HG03432 (cell line): ENCODE data around the gene STMN3.

Experiments
- ATAC-seq: cut with Tn5 transposase; IDR thresholded peaks from one replicate; pipeline ENCODE4 v1.9.1; 2021; ENCODE audit warnings: mild to moderate bottlenecking, moderate library complexity; ENCODE audit not compliant: unreplicated experiment

The STMN3 gene

GRCh38 chr20:63653041-63653973 is at the start of gene STMN3:
Gene STMN3, minus strand, starts transcription at chr20:63653424. Its CDS starts 79 bp downstream, at chr20:63653345.
- ATAC-seq, result no peak

GRCh38 chr20:63702036-63702665 is 48.9 kb upstream of the STMN3 start:
- ATAC-seq, result no peak

GRCh38 chr20:63701329-63702035 is 48.3 kb upstream of the STMN3 start:
- no peak for ATAC-seq

- ATAC-seq, result no peak
Measured at GRCh38 chr20:63701051-63701328, 47.8 kb upstream of the STMN3 start.

GRCh38 chr20:63700199-63701050 is 47.2 kb upstream of the STMN3 start:
- ATAC-seq, result no peak

- no peak for ATAC-seq
Measured at GRCh38 chr20:63699466-63700198, 46.4 kb upstream of the STMN3 start.

- no peak for ATAC-seq
Measured at GRCh38 chr20:63698739-63699465, 45.7 kb upstream of the STMN3 start.

- ATAC-seq, result no peak
Measured at GRCh38 chr20:63697868-63698545, 44.8 kb upstream of the STMN3 start.

GRCh38 chr20:63697357-63697867 is 44.2 kb upstream of the STMN3 start:
- ATAC-seq, result no peak

- no peak for ATAC-seq
Measured at GRCh38 chr20:63696628-63697356, 43.6 kb upstream of the STMN3 start, which contains the start of gene TNFRSF6B. Gene TNFRSF6B, plus strand, starts transcription at chr20:63696652. Its CDS starts 116 bp downstream, at chr20:63696768.

- ATAC-seq, result no peak
Measured at GRCh38 chr20:63696306-63696627, 43.0 kb upstream of the STMN3 start.

GRCh38 chr20:63695424-63696305 is 42.4 kb upstream of the STMN3 start:
- no peak for ATAC-seq

- ATAC-seq, result no peak
Measured at GRCh38 chr20:63694584-63695423, 41.6 kb upstream of the STMN3 start.

GRCh38 chr20:63693733-63694583 is 40.7 kb upstream of the STMN3 start:
- no peak for ATAC-seq

- ATAC-seq, result no peak
Measured at GRCh38 chr20:63693083-63693732, 40.0 kb upstream of the STMN3 start.
